ENCODE data around the gene DAD1.
"Not testable (repeated sequence)": the region's sequence is repeated elsewhere in the genome, so short reads cannot be mapped to it uniquely, and the experiment has no call there.

The DAD1 gene

DNA sequence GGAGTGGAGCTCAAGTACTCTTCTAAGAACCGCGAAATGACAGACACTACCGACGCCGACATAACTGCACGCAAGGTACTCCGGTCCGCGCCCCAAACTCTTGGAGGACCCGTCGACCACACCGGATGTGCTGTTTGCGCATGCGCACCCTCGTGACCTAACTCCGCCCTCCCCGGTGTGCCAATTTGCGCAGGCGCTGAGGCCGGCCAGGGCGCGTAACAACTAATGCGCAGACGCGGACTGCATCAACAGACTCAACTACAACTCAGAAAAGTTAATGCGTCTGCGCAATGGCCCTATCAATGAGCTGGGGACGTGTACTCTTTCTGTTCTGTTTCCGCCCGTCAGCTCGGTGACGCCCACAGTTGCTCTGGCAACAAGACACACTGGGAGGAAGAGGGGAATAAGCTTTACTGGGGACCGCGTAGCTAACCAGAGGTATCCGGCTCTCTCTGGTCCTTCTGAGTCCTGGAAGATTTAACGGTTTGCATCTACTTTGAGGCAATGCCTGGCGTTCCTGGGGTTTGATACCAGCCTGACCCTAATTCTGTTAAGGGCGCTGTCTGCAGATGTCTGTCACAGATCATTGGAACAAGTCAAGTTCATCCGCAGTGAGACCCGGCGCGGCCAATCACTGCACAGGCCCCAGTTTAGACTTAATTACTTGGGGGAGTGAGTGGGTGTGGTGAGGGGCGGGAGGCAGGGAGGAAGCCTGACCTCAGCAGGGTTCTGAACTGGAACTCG is at the start of gene DAD1:
Gene DAD1 (minus strand): TSS at position 129 of the 744 bp plus-strand sequence. CDS start 67 bp downstream, at position 62.
- DNase-seq = peak; percentile 97

DNA sequence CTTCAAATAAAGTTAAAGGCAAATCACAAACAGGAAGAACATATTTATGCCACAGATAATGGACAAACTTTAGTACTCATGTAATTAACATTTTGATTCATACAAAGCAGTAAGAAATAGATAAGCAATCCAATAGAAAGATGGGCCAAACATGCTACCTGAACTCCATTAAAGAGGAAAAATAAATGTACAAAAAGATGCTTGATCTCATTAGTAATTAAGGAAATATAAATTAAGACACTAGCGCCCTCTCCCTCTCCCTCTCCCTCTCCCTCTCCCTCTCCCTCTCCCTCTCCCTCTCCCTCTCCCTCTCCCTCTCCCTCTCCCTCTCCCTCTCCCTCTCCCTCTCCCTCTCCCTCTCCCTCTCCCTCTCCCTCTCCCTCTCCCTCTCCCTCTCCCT is 47.0 kb upstream of the DAD1 start:
- DNase-seq = not testable (repeated sequence)

DNA sequence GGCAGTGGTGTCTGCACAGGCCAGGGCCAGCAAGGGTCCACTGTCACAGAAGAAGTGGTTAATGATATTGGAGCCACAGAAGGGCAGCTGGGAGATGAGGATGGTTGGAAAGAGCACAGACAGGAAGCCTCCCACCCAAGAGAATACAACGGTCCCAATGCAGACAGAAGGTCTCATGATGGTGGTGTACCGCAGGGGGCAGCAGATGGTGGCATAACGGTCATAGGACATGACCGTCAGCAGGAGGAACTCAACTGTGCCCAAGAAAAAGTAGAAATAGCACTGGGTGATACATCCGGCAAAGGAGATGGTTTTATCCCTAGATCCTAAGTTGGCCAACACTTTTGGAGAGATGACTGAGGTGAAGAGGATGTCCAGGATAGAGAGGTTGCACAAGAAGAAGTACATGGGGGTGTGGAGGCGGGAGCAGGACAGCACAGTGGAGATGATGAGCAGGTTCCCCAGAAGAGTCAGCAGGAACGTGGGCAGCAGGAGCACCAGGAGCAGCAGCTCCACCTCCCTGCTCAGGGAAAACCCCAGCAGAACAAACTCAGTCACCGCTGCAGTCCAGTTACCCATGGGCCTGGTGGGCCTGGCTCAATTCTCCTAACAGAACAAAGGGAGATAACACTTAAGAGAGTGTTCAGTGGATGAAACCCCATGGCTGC is 45.3 kb upstream of the DAD1 start:
- DNase-seq = no peak

DNA sequence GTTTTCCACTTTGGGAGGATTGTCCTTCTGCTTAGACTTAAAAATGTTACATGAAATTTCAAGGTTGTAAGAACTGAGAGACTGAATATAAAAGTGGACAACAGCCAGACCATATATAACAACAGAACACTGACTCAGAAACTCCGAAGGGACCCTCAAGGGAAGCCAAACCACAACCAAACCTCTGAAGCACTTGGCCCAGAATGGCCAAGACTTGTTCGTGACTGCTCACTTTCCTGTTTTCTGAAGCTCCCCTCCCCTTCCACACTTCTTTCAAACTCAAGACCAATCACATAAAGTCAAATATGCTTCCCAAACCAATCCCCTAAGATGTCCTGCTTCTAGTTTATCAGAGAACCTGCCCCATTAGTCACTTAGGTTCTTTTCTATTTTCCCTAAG is 41.5 kb upstream of the DAD1 start:
- no peak for DNase-seq

DNA sequence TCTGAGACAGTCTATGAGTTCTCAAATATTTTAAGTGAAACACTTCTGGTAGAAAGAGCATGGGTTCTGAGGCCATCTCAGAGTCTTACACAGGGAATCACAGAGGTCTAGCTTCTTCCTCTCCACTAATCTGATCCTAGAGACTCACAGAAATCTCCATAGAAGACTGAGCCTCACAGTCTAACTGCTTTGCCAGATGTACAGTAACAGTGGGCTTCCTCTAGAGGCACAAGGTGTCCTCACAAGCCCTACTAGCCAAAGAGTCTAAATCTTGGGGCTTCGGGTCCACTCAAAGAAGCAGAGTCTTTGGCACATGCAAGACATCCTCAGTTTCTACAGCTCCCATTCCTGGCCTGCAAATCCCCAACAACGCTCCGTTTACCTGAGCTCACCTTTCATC is 41.0 kb upstream of the DAD1 start:
- no peak for DNase-seq

DNA sequence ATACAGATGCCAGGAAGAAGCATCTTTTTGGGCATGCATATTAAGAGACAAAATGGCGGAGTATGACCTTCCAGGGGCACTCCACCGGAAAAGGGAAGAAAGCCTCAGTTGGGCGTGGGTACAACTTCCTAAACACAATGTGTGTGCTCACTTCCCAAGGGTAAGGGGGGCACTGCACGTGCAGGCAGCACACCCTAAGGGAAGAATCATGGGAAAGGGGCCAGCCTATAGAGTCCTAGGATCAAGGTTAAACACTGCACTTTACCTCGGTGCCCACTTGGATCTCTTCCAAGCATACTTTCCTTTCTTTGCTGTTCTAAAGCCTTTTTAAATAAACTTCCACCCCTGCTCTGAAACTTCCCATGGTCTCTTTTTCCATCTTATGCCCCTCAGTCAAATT is 40.3 kb upstream of the DAD1 start:
- no peak for DNase-seq

DNA sequence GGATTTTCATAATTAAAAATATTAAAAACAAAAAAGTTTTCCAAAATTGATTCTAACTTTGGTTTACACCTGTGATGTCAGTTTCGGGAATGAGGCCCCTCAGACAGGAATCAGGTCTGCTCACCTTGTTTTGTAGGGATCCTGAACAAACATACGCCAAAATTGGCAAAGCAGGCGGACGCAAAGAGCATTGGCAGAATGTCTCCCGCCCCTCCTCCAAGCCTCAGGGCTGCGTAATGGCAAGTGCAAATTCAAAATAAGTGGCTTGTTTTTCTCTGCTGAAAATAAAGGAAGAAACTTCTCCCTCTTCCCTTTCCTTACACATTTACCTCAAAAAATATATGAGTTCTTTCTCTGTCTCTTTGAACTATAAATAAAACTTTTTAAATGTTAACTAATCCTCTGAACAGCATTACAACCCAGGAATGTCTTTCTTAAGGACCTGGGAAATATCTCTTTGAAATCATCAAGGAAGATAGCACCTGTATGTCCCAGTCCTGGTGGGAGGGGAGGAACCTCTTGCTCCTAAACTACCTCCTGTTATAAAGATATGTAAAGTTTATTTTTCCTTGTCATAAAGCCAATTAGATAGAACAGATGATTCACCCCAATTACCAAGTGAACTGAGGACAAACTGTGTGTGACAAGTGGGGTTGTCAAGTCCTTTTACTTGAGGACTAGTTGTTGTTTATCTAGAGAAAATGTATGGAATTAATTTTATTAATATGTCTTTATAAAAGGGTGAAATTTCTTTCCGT is 38.7 kb upstream of the DAD1 start:
- DNase-seq = no peak

DNA sequence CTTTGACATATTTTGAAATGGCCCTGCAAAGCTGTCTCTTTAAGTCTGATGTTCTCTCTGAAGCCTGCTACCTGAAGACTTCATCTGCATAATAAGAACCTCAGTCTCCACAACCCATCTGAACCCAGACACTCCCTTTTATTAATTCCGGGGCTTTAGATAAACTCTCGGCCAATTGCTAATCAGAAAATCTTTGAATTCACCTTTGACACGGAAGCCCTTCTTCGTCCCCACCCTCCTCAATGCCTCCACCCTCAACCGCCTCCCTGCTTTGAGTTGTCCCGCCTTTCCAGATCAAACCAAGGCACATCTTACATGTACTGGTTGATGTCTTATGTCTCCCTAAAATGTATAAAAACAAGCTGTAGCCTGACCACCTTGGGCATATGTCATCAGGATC is 37.6 kb upstream of the DAD1 start:
- DNase-seq = no peak

DNA sequence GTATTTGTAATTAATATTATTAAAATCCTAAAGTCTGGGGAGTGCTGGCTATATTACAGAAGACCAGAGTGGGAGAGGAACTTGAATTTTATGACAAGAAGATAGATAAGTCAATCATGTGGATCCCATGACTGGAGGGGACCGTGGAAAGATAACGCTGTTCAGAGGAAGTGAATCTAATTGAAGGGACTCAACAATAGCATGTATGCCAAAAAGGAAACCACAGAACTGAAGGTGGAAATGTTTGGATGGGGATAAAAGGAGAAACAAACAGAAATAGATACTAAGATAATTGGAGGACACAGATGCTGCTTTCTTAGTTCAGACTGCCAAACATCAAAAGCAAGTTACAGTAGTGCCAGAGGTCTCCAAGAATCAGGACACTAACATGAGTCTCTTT is 34.0 kb upstream of the DAD1 start:
- no peak for DNase-seq

DNA sequence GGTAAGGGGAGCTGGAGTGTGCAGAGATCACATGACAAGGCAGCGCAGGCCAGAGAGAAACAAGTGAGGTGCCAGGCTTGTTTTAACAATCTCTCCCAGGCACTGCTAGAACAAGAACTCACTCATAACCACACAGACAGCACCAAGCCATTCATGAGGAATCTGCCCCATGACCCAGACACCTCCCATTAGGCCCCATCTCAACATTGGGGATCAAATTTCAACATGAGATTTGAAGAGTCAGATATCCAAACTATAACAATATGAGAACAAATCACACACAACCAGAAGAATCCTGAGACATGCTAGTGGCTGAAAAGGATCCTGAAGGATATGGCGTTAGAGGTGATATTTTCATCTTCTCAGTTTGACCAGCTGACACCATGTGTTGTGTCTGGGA is 33.2 kb upstream of the DAD1 start:
- no peak for DNase-seq

DNA sequence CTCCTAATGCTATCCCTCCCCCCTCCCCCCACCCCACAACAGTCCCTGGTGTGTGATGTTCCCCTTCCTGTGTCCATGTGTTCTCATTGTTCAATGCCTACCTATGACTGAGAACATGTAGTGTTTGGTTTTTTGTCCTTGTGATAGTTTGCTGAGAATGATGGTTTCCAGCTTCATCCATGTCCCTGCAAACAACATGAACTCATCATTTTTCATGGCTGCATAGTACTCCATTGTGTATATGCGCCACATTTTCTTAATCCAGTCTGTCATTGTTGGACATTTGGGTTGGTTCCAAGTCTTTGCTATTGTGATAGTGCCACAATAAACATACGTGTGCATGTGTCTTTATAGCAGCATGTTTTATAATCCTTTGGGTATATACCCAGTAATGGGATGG is 26.7 kb upstream of the DAD1 start:
- not testable (repeated sequence) for DNase-seq

DNA sequence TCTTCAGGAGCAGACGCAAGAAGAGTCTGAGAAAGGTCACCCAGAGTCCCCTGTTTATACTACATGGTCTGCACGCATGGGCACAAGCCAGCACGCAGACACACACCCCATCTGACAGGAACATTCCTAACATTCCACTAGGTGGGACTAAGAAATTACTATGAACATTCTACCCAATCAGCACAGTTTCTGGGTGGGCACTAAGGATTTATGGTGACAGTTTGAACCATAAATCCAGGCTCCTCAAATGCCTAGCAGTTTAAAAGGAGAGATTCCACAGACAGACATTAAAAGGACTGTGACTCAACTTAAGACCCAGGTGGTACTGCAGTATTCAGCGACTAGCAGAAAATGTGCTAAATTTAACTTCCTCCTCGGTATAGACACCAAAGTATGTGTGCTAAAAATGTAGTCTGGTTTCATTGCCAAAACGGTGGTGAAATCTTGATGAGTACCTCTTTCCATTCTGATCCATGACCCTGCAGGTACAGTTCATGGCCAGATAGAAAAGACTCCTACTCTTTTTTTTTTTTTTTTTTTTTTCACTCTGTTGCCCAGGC is 25.3 kb upstream of the DAD1 start:
- DNase-seq = no peak

DNA sequence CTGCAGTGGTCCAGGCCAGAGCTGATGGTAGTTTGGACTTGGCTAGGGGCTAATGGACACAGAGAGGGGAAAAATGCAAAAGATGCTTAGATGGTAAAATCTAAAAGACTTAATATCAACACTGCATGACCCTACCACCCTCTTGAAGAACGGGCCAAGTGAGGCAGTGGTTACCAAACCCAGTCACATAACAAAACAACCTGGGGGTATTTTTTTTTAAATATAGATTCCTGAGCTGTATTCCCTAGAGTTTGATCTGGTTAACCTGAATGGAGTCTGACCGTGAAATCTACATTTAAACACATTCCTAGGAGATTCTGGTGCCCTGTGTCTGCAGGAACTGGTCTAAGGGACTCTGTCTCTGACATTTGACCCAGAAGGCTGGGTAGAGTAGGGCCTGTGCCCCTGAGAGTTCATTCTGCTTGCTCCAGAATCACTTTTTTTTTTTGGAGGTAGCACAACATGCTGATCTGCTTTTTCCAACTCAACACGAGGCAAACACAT is 24.8 kb upstream of the DAD1 start:
- DNase-seq = no peak

DNA sequence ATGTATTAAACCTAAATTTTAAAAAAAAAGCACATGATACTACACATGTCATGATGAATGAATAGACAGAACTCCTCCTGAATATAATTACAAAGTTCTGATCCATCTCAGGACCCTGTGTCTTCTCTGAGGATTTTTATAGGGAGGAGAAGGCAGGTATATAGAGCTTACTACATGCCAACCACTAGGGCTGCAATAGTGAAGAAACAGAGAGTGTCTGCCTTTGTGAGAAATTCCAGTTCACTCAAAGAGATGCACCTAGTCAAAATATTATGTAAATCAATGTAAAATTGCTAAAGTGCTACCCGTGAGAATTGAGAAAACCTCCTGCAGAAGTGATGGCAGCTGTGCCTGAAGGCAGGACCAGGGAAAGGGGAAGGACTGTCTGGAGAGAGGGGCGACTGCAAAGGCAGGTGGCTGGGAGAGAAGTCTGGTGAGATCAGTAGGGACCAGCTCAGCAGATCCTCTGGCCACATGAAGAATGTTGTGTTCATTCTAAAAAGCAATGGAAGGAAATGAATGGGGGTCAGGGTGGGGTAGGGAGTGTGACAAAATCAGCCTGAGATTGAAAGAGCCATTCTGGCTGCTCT is 24.2 kb upstream of the DAD1 start:
- DNase-seq = no peak

DNA sequence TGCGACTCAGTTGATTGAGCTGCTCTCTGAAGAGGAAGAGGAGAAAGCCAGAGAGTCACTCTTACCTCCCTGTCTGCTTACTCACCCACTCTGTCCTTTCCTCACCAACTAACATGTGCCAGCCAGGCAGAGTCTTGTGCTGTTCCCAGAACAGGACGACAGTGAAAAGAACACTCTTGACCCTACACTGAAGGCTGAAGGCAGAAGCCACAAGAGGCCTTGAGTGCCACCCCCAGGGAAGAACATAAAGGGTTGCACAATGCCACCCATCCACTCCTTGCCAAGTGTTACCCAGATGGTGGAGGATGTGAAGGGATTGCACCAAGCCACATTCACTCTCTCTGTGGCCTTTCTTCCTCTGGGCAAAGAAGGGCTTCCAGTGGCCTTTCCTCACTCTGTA is 21.9 kb upstream of the DAD1 start:
- no peak for DNase-seq

DNA sequence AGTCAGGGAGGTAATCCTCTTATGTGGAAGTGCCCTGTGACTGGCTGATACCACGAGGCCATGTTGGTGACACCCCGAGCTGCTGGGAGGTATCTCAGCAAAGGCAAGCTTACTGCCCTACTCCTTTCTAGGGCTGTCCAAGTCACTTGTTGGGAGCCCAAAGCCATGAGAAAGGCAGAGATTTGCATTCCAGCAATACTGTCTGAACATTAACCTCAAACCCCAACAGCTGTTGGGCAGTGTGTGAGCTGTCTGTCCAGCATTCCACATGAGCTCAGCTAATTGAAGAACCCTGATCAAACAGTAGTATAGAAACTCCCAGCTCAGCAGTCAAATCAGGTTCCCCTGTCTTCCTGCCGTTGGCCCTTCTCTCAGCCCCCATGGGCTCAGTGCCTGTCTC is 18.3 kb upstream of the DAD1 start:
- DNase-seq = no peak

DNA sequence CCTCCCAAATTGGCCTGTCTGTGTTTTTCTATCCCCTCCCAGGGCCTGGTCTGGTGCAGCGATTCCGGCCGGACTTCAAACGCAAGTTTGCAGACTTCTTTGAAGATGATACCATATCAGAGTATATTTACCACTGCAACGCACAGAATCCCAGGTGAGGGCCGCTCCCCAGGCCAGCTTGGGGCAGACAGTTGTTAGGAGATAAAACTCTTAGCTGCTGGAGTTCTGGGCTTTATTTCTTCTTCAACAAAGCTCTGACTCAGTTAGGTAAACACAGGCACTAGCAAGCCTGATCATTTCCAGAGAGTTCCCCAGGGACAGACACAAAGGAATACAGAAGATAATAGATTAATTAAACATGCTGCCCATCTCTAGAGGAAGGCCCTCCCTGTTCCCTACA is 17.4 kb upstream of the DAD1 start:
- DNase-seq = no peak

DNA sequence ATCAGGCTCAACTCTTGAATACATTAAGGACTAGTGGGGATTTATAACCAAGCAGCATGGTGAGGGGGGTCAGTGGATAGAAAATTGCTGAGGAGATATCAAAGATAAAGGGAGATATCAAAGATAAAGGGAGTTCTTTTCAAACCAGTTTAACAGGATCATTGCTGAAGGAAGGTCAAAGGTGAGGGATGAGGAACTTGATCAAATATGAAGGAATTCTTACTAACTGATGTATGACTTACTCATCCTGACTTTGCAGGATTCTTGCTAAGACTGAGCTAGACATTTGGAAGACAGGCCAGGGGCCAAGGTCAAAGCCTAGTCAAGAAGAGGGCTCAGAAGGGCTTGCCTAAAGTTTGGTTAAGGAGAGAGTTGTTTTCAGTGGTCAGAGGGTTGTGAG is 13.8 kb upstream of the DAD1 start:
- DNase-seq = no peak

DNA sequence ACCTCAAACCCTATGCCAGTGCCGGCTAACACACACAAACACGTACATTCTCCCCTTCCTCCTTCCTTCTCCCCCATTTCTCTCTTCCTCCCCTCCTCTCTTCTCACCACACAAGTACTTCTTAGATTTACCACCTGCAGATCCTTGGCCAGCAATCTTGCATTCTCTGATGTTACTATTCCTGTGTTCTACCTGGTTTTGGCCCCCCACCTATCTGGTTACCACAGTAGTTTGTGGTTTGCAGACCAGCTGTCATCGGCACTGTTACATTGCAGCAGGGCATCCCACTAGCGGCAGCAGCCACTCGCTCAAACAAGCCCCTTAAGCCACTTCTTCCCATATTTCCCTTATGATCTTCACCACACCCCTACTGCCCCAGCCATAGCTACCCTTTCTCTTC is 13.0 kb upstream of the DAD1 start:
- no peak for DNase-seq

DNA sequence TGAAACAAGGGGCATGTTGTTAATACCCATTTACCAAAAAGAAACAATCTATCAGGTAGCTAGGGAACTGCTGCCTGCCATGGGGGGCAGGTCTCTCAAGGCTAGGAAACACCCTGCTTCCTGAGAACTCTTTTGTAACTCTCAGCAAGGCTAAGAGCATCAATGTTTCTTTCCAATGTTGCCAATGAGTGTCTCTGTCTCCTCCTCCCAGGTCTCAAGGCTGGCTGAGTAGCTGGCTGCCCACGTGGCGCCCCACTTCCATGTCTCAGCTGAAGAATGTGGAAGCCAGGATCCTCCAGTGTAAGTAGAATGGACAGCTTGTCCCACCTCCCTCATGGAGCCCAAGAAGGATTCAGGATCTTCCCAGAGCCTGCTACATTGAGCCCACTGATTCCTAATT is 12.4 kb upstream of the DAD1 start:
- no peak for DNase-seq

DNA sequence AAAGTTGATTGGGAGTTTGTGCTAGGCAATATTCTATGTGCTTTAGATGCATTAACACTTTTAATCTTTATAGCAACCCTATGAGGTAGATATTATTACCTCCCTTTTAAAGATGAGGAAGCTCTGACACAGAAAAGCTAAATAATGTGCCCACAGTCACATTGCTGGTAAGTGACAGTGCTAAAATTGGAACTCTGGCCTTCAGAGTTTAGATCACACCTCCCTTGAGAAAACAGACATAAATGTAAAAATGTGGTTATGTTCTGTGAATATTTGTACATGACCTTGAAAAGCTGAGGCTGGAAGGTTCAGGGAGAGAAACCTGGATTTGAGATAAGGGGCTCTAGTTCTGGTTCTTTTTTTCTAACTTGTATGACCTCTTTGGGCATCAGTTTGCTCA is 11.0 kb upstream of the DAD1 start:
- DNase-seq = no peak

DNA sequence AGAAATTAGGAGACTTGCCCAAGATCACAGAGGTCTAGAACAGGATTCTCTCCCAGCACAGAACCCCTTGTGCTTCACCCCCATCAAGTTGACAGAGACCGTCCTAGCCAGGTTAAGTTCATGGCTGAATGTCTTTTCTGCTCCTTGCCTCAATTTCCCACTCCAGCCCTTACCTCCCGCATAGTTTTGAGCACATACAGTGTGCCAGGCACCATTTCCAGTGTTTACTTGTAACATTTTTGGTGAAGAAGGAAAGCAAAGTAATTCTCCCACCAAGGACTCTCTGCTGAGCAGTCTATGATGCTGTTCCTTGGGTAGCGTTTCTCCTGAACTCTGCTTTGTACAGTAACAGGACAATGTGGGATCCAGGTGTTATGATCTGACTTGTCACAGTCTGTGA is 10.3 kb upstream of the DAD1 start:
- no peak for DNase-seq

DNA sequence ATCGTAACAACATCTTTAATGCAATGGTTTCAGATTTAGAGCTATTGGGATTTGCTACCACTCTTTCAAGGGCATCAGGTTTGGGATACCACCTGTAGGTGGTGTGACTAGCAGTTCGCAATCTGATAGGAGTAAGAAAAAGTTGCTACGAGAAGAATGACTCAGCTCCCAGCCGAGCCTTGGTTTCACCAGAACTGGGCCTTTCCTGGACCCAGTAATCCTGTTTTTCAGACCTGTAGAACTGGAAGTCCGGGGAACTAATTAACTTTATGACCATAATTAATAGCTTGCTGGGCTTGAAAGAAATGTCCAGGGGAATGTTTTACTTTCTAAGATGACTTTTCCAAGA is 9.8 kb upstream of the DAD1 start:
- DNase-seq = no peak

Measured in NCI-H1436 treated with DMSO at 0.1 percent for 48 hours (cell line).